GM18951 (cell line): ENCODE measurements around the gene NPR1.
"Not testable (repeated sequence)": the region's sequence is repeated elsewhere in the genome, so short reads cannot be mapped to it uniquely, and the experiment has no call there.

Experiments
- POLR2A ChIP-seq: IDR thresholded peaks from 4 replicates; pipeline ENCODE4 v1.6.1; 2011; ENCODE audit warnings: mild to moderate bottlenecking; ENCODE audit not compliant: insufficient read length, insufficient read depth; ENCODE audit errors: extremely low read depth
- in situ Hi-C: fragments of 300-500 bp; cut with MboI; formaldehyde crosslinking; loops from one replicate; pipeline ENCODE4 v1.12.0; 2022; ENCODE audit warnings: low sequenced_read_pairs, mixed read lengths, inconsistent platforms; ENCODE audit not compliant: unreplicated experiment

The NPR1 gene

GRCh38 chr1:153678519-153679336 is at the start of gene NPR1:
NPR1 (plus strand) TSS chr1:153678688; CDS start chr1:153679109, 421 bp downstream.
- in situ Hi-C loops, result loop anchor here (5.0 to 10.0 kb wide), 2 partner anchors 69 to 306 kb away; partner anchors contain the start of gene RAB13
- no peak for TF ChIP-seq POLR2A

GRCh38 chr1:153629343-153629665 is 49.2 kb upstream of the NPR1 start:
- in situ Hi-C loops, result no loop called here
- TF ChIP-seq POLR2A, result no peak

- in situ Hi-C loops, result no loop called here
- no peak for TF ChIP-seq POLR2A
Observed at GRCh38 chr1:153629971-153630370, 48.5 kb upstream of the NPR1 start.

GRCh38 chr1:153630384-153630783 is 48.1 kb upstream of the NPR1 start:
- in situ Hi-C loops, result no loop called here
- TF ChIP-seq POLR2A, result no peak

- in situ Hi-C loops, result no loop called here
- TF ChIP-seq POLR2A, result no peak
Observed at GRCh38 chr1:153631047-153632022, 47.2 kb upstream of the NPR1 start.

- in situ Hi-C loops, result no loop called here
- no peak for TF ChIP-seq POLR2A
Observed at GRCh38 chr1:153633161-153633753, 45.2 kb upstream of the NPR1 start.

GRCh38 chr1:153633754-153634665 is 44.5 kb upstream of the NPR1 start, which contains the start of gene CHTOP:
CHTOP (plus strand) TSS chr1:153634066; CDS start chr1:153636589, 2,523 bp downstream.
- in situ Hi-C loops, result no loop called here
- peak; percentile 94 for TF ChIP-seq POLR2A

GRCh38 chr1:153635872-153636271 is 42.6 kb upstream of the NPR1 start:
- in situ Hi-C loops, result no loop called here
- no peak for TF ChIP-seq POLR2A

GRCh38 chr1:153636312-153636711 is 42.2 kb upstream of the NPR1 start:
- in situ Hi-C loops, result no loop called here
- no peak for TF ChIP-seq POLR2A

- no peak for TF ChIP-seq POLR2A
- in situ Hi-C loops, result no loop called here
Observed at GRCh38 chr1:153638261-153638660, 40.2 kb upstream of the NPR1 start.

GRCh38 chr1:153639280-153639679 is 39.2 kb upstream of the NPR1 start:
- TF ChIP-seq POLR2A, result no peak
- in situ Hi-C loops, result no loop called here

GRCh38 chr1:153640213-153640612 is 38.3 kb upstream of the NPR1 start:
- in situ Hi-C loops, result not testable (repeated sequence)
